Neural progenitor cell (in vitro differentiated cells): Measurements from ENCODE around the gene HTR3A.

Experiments used
- CTCF ChIP-seq: fragments of 200-600 bp; sonication (generic); IDR thresholded peaks from 2 replicates; pipeline ENCODE4 v1.5.1; 2017; ENCODE audit warnings: antibody characterized with exemption, mild to moderate bottlenecking
- EZH2 ChIP-seq: fragments of 200-600 bp; sonication (generic); IDR thresholded peaks from 2 replicates; pipeline ENCODE4 v1.6.1; 2017; ENCODE audit warnings: antibody characterized with exemption, mild to moderate bottlenecking, moderate library complexity

- no peak for TF ChIP-seq CTCF
- no peak for TF ChIP-seq EZH2
Measured at GRCh38 chr11:114000526-114000925, 25.6 kb downstream of the HTR3A start.
